Liver (tissue), 3 donors: ENCODE results near the gene SLC12A5.

Experiments used
- EGR1 ChIP-seq, 2 donors: IDR thresholded peaks; 2 replicates each; pipeline ENCODE4 v1.6.1; 2016 to 2018; ENCODE audit warnings: antibody characterized with exemption in 2 of 2, low read depth in 2 of 2
- FOXA1 ChIP-seq: IDR thresholded peaks from 2 replicates; pipeline ENCODE4 v1.6.1; 2016; ENCODE audit warnings: antibody characterized with exemption
- GABPA ChIP-seq, 2 donors: IDR thresholded peaks in 1 of 2; conservative IDR thresholded peaks in 1 of 2; 2 replicates each; pipeline ENCODE4 v1.6.1; 2016; ENCODE audit warnings: antibody characterized with exemption in 2 of 2, mild to moderate bottlenecking in 1 of 2, moderate library complexity in 1 of 2
- HNF4A ChIP-seq, 2 donors: conservative IDR thresholded peaks; 2 replicates each; pipeline ENCODE4 v1.6.1; 2016; ENCODE audit warnings: antibody characterized with exemption in 2 of 2, mild to moderate bottlenecking in 2 of 2
- HNF4G ChIP-seq: IDR thresholded peaks from 2 replicates; pipeline ENCODE4 v1.6.1; 2016; ENCODE audit warnings: antibody characterized with exemption
- JUND ChIP-seq, 2 donors: IDR thresholded peaks; 2 replicates each; pipeline ENCODE4 v1.6.1; 2016; ENCODE audit warnings: antibody characterized with exemption in 2 of 2
- TAF1 ChIP-seq: conservative IDR thresholded peaks from 2 replicates; pipeline ENCODE4 v1.6.1; 2016; ENCODE audit warnings: antibody characterized with exemption, mild to moderate bottlenecking
- YY1 ChIP-seq: IDR thresholded peaks from 2 replicates; pipeline ENCODE4 v1.6.1; 2016; ENCODE audit warnings: antibody characterized with exemption, mild to moderate bottlenecking
- ZBTB33 ChIP-seq: IDR thresholded peaks from 2 replicates; pipeline ENCODE4 v1.6.1; 2016; ENCODE audit warnings: antibody characterized with exemption
- TF ChIP-seq, protein P1 (sequence below): fragments of 150-350 bp; IDR thresholded peaks from 2 replicates; pipeline ENCODE4 v1.5.1; 2017; ENCODE audit warnings: improper control_type of control experiment, low read depth, low read length; ENCODE audit not compliant: missing input control
- TF ChIP-seq, protein P2 (sequence below): IDR thresholded peaks from 2 replicates; pipeline ENCODE4 v1.6.1; 2016; ENCODE audit warnings: antibody characterized with exemption, mild to moderate bottlenecking
- donor health status: healthy.
- donor health status: healthy.

DNA sequence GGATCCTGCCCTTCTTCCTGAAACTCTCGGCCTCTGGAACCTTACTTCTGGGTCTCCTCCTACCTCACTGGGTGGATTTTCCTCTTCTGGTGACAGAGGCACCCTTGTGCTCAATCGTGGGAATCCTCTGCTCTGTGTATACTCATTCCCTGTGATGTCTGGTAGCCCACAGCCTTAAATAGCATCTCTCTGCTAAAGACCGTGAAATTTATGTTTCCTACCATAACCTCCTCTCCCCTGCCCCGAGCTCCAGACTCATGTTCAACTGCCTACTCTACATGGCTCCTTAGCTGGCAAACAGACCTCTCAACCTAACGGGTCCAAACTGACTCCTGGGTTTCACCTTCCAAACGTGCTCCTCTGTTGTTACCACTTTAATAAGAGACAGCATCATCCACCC is 10.4 kb upstream of the SLC12A5 start:
- no peak for TF ChIP-seq FOXA1
- TF ChIP-seq, protein P1, sequence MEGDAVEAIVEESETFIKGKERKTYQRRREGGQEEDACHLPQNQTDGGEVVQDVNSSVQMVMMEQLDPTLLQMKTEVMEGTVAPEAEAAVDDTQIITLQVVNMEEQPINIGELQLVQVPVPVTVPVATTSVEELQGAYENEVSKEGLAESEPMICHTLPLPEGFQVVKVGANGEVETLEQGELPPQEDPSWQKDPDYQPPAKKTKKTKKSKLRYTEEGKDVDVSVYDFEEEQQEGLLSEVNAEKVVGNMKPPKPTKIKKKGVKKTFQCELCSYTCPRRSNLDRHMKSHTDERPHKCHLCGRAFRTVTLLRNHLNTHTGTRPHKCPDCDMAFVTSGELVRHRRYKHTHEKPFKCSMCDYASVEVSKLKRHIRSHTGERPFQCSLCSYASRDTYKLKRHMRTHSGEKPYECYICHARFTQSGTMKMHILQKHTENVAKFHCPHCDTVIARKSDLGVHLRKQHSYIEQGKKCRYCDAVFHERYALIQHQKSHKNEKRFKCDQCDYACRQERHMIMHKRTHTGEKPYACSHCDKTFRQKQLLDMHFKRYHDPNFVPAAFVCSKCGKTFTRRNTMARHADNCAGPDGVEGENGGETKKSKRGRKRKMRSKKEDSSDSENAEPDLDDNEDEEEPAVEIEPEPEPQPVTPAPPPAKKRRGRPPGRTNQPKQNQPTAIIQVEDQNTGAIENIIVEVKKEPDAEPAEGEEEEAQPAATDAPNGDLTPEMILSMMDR = no peak
- TF ChIP-seq ZBTB33 = no peak
- TF ChIP-seq HNF4G = no peak
- TF ChIP-seq JUND (IDR thresholded peaks at IDR 0.05) = no peak
- TF ChIP-seq, protein P2, sequence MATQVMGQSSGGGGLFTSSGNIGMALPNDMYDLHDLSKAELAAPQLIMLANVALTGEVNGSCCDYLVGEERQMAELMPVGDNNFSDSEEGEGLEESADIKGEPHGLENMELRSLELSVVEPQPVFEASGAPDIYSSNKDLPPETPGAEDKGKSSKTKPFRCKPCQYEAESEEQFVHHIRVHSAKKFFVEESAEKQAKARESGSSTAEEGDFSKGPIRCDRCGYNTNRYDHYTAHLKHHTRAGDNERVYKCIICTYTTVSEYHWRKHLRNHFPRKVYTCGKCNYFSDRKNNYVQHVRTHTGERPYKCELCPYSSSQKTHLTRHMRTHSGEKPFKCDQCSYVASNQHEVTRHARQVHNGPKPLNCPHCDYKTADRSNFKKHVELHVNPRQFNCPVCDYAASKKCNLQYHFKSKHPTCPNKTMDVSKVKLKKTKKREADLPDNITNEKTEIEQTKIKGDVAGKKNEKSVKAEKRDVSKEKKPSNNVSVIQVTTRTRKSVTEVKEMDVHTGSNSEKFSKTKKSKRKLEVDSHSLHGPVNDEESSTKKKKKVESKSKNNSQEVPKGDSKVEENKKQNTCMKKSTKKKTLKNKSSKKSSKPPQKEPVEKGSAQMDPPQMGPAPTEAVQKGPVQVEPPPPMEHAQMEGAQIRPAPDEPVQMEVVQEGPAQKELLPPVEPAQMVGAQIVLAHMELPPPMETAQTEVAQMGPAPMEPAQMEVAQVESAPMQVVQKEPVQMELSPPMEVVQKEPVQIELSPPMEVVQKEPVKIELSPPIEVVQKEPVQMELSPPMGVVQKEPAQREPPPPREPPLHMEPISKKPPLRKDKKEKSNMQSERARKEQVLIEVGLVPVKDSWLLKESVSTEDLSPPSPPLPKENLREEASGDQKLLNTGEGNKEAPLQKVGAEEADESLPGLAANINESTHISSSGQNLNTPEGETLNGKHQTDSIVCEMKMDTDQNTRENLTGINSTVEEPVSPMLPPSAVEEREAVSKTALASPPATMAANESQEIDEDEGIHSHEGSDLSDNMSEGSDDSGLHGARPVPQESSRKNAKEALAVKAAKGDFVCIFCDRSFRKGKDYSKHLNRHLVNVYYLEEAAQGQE = no peak
- TF ChIP-seq GABPA (IDR thresholded peaks at IDR 0.05 in 1 of 2, conservative IDR thresholded peaks at IDR 0.05 in 1 of 2) = no peak
- no peak for TF ChIP-seq TAF1
- TF ChIP-seq YY1 = no peak
- no peak for TF ChIP-seq EGR1 (IDR thresholded peaks at IDR 0.05; ENCODE audit: low read depth in 2 of 2)
- no peak for TF ChIP-seq HNF4A (conservative IDR thresholded peaks at IDR 0.05)
